ENCODE data around the gene DYNC1I2.

GRCh38 chr2:171745141-171745540 is 57.9 kb downstream of the DYNC1I2 start:
- no peak for TF ChIP-seq CTCF (conservative IDR thresholded peaks at IDR 0.05; ENCODE audit: low read length)
- no peak for TF ChIP-seq EZH2phosphoT487 (IDR thresholded peaks at IDR 0.05; ENCODE audit: borderline replicate concordance, low read depth, low read length)

Measured in OCI-LY7 (cell line).